22Rv1 (cell line): ENCODE data around the gene BAZ1A.
"Not testable (repeated sequence)": the region's sequence is repeated elsewhere in the genome, so short reads cannot be mapped to it uniquely, and the experiment has no call there.

ENCODE experiments used
- H3K27ac ChIP-seq: fragments of 450-650 bp; 2 replicates; pipeline ENCODE4 v1.5.1; 2017
- CTCF ChIP-seq: fragments of 450-650 bp; IDR thresholded peaks from 2 replicates; pipeline ENCODE4 v1.5.1; 2017; ENCODE audit warnings: mild to moderate bottlenecking
- ZFX ChIP-seq: fragments of 450-650 bp; IDR thresholded peaks from 2 replicates; pipeline ENCODE4 v1.6.1; 2017; ENCODE audit warnings: antibody characterized with exemption, borderline replicate concordance

The BAZ1A gene

GRCh38 chr14:34826661-34827060 is 48.5 kb downstream of the BAZ1A start:
- H3K27ac ChIP-seq = no peak overlapping the region
- TF ChIP-seq ZFX (no peak), CTCF (no peak)

- no peak overlapping the region for H3K27ac ChIP-seq
- TF ChIP-seq CTCF = no peak
- no peak for TF ChIP-seq ZFX
These were observed 50.3 kb downstream of the BAZ1A start for GRCh38 chr14:34824826-34825225.

- no peak for TF ChIP-seq CTCF
- no peak for TF ChIP-seq ZFX
- H3K27ac ChIP-seq = no peak overlapping the region
These were observed 50.9 kb downstream of the BAZ1A start for GRCh38 chr14:34824256-34824655.

- TF ChIP-seq ZFX = no peak
- TF ChIP-seq CTCF = no peak
- no peak overlapping the region for H3K27ac ChIP-seq
These were observed 57.4 kb downstream of the BAZ1A start for GRCh38 chr14:34817768-34818167.

GRCh38 chr14:34810028-34810427 is 65.1 kb downstream of the BAZ1A start:
- H3K27ac ChIP-seq = no peak overlapping the region
- TF ChIP-seq CTCF = no peak
- no peak for TF ChIP-seq ZFX

GRCh38 chr14:34806257-34806656 is 68.9 kb downstream of the BAZ1A start:
- no peak overlapping the region for H3K27ac ChIP-seq
- no peak for TF ChIP-seq ZFX
- TF ChIP-seq CTCF = no peak

GRCh38 chr14:34804933-34805332 is 70.2 kb downstream of the BAZ1A start:
- TF ChIP-seq ZFX = no peak
- TF ChIP-seq CTCF = no peak
- no peak overlapping the region for H3K27ac ChIP-seq

- H3K27ac ChIP-seq = not testable (repeated sequence)
These were observed 76.3 kb downstream of the BAZ1A start for GRCh38 chr14:34798861-34799260.
